Measurements from ENCODE around the gene SYCE1L.
A peak's percentile ranks its signal among the peaks of the same experiment; 100 is the strongest.
"Not testable (repeated sequence)": the region's sequence is repeated elsewhere in the genome, so short reads cannot be mapped to it uniquely, and the experiment has no call there.

The SYCE1L gene
- total RNA-seq, result 0.23 to 1.1 (median 0.58) reads per million in 18 experiments

GRCh38 chr16:77199211-77199610 is at the start of gene SYCE1L:
SYCE1L (plus strand) TSS chr16:77199408; CDS start chr16:77199452, 44 bp downstream.
- no peak for DNase-seq

- DNase-seq, result peak in 1 of 2 donors; percentile 5
Measured at GRCh38 chr16:77157346-77158058, 41.7 kb upstream of the SYCE1L start.

- no peak for DNase-seq
Measured at GRCh38 chr16:77158293-77158692, 40.9 kb upstream of the SYCE1L start.

GRCh38 chr16:77165006-77165405 is 34.2 kb upstream of the SYCE1L start:
- no peak for DNase-seq

GRCh38 chr16:77165536-77166236 is 33.5 kb upstream of the SYCE1L start:
- DNase-seq, result not testable (repeated sequence)

- DNase-seq, result no peak
Measured at GRCh38 chr16:77166726-77167125, 32.5 kb upstream of the SYCE1L start.

- no peak for DNase-seq
Measured at GRCh38 chr16:77168901-77169300, 30.3 kb upstream of the SYCE1L start.

- DNase-seq, result peak; percentile 43 to 67
Measured at GRCh38 chr16:77169650-77170236, 29.5 kb upstream of the SYCE1L start.

GRCh38 chr16:77170805-77171204 is 28.4 kb upstream of the SYCE1L start:
- no peak for DNase-seq

GRCh38 chr16:77171745-77172635 is 27.2 kb upstream of the SYCE1L start:
- DNase-seq, result peak; percentile 66 to 69

GRCh38 chr16:77172951-77173350 is 26.3 kb upstream of the SYCE1L start:
- no peak for DNase-seq

- DNase-seq, result no peak
Measured at GRCh38 chr16:77183137-77183536, 16.1 kb upstream of the SYCE1L start.

- not testable (repeated sequence) for DNase-seq
Measured at GRCh38 chr16:77186298-77186697, 12.9 kb upstream of the SYCE1L start.

- DNase-seq, result no peak
Measured at GRCh38 chr16:77190190-77190477, 9.1 kb upstream of the SYCE1L start.

- DNase-seq, result peak; percentile 98 to 99
Measured at GRCh38 chr16:77190478-77191258, 8.5 kb upstream of the SYCE1L start, which contains the start of gene MON1B. MON1B (plus strand) TSS chr16:77191190; CDS start chr16:77191486, 296 bp downstream.

GRCh38 chr16:77191259-77191969 is 7.8 kb upstream of the SYCE1L start:
- DNase-seq, result peak; percentile 81 to 88

GRCh38 chr16:77193377-77193776 is 5.8 kb upstream of the SYCE1L start:
- DNase-seq, result no peak

GRCh38 chr16:77194295-77195231 is 4.6 kb upstream of the SYCE1L start:
- DNase-seq, result no peak

GRCh38 chr16:77195411-77195810 is 3.8 kb upstream of the SYCE1L start:
- no peak for DNase-seq

GRCh38 chr16:77197747-77198146 is 1.5 kb upstream of the SYCE1L start:
- no peak for DNase-seq

Data from inflammatory macrophage (primary cell).